Upper lobe of left lung (tissue), 4 donors: ENCODE measurements around the gene LGR4.

ENCODE experiments used
- CTCF ChIP-seq, 6 experiments: fragments of 450-650 bp in 4 of 6; fragments of 200-600 bp in 2 of 6; sonication (generic) in 2 of 6; IDR thresholded peaks; one replicate each; pipeline ENCODE4 v1.5.1; 2016 to 2019; ENCODE audit warnings: antibody characterized with exemption in 6 of 6
- EP300 ChIP-seq, 4 donors: sonication (generic); formaldehyde crosslinking; IDR thresholded peaks; one replicate each; pipeline ENCODE4 v1.5.1; 2017; ENCODE audit warnings: antibody characterized with exemption in 4 of 4, control low read depth in 2 of 4
- POLR2A ChIP-seq, 4 donors: fragments of 450-650 bp; IDR thresholded peaks; one replicate each; pipeline ENCODE4 v1.5.1; 2016 to 2017; ENCODE audit warnings: antibody characterized with exemption in 4 of 4, mild to moderate bottlenecking in 2 of 4
- POLR2AphosphoS5 ChIP-seq, 2 donors: sonication (generic); formaldehyde crosslinking; IDR thresholded peaks; one replicate each; pipeline ENCODE4 v1.5.1; 2017; ENCODE audit warnings: antibody characterized with exemption in 2 of 2

GRCh38 chr11:27372164-27372563, 100.4 kb downstream of the LGR4 start:
- TF ChIP-seq POLR2A (IDR thresholded peaks at IDR 0.05) (no peak), CTCF (IDR thresholded peaks at IDR 0.05) (no peak), POLR2AphosphoS5 (IDR thresholded peaks at IDR 0.05) (no peak), EP300 (IDR thresholded peaks at IDR 0.05) (no peak)
